ENCODE results near the gene PIGU. TPM values are rescaled to one million over a fixed set of nuclear protein-coding genes. Genes with fewer than 3 reads are reported as not detected.

The PIGU gene
- total and polyA plus RNA-seq, 4 donors, result 6.4 to 10.0 (median 7.2) TPM

DNA sequence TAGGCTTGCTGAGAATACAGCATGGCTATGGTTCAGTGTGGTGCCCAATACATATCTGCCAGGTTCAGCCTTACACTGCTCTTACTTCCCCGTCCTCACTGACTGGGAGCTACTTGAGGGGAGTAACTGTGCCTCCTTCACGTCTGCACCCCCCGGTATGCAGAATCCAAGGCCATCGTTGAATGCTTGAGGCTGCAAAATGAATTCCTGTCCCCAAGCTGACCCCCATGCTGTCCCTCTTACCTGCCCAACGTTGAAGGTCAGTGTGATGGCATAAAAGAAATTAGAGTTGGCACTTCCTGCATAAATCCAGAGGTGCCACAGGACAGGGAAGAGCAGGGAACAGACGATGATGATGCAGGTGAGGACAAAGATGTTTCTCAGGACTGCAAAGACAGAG lies 102.0 kb downstream of the PIGU start (continued):
- TF ChIP-seq HNF4A (conservative IDR thresholded peaks at IDR 0.05), result no peak
- no peak for TF ChIP-seq GABPA (IDR thresholded peaks at IDR 0.05 in 1 of 2, conservative IDR thresholded peaks at IDR 0.05 in 1 of 2)
- no peak for TF ChIP-seq FOXA2 (IDR thresholded peaks at IDR 0.05)
- TF ChIP-seq HNF4G (IDR thresholded peaks at IDR 0.05), result no peak

DNA sequence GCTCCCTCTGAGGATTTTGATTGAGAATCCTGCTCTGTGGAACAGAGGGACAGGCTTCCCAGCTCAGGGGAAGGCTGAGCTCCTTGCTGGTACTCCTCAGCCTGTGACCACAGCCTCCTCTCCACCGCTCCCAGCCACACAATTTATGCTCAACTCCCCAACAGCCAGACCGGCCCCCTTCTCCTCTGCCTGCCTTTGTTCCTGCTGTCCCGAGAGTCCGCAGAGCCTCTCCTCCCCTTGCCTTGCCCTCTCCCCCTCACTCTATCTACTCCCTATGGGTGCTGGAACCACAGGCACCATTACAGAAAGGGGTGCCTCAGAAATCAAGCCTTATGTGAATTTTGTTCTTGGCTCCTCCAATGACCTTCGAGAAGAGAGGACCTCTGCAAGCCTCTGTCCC lies 102.5 kb downstream of the PIGU start:
- TF ChIP-seq, protein P1, sequence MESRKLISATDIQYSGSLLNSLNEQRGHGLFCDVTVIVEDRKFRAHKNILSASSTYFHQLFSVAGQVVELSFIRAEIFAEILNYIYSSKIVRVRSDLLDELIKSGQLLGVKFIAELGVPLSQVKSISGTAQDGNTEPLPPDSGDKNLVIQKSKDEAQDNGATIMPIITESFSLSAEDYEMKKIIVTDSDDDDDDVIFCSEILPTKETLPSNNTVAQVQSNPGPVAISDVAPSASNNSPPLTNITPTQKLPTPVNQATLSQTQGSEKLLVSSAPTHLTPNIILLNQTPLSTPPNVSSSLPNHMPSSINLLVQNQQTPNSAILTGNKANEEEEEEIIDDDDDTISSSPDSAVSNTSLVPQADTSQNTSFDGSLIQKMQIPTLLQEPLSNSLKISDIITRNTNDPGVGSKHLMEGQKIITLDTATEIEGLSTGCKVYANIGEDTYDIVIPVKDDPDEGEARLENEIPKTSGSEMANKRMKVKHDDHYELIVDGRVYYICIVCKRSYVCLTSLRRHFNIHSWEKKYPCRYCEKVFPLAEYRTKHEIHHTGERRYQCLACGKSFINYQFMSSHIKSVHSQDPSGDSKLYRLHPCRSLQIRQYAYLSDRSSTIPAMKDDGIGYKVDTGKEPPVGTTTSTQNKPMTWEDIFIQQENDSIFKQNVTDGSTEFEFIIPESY (IDR thresholded peaks at IDR 0.05), result no peak
- no peak for TF ChIP-seq NR2F2 (IDR thresholded peaks at IDR 0.05)
- TF ChIP-seq, protein P2, sequence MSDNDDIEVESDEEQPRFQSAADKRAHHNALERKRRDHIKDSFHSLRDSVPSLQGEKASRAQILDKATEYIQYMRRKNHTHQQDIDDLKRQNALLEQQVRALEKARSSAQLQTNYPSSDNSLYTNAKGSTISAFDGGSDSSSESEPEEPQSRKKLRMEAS (IDR thresholded peaks at IDR 0.05), result no peak
- no peak for TF ChIP-seq FOXA1 (IDR thresholded peaks at IDR 0.05)
- TF ChIP-seq TAF1 (conservative IDR thresholded peaks at IDR 0.05), result no peak
- no peak for TF ChIP-seq SP1 (IDR thresholded peaks at IDR 0.05)
- no peak for TF ChIP-seq RXRA (IDR thresholded peaks at IDR 0.05)
- no peak for TF ChIP-seq HNF4G (IDR thresholded peaks at IDR 0.05)
- no peak for TF ChIP-seq YY1 (IDR thresholded peaks at IDR 0.05)
- TF ChIP-seq JUND (IDR thresholded peaks at IDR 0.05), result no peak
- H3K27me3 ChIP-seq (ENCODE audit: control insufficient read depth in 4 of 4, insufficient read depth in 4 of 4, low read length in 3 of 4), result no peaks in the 10 kb centered on the region
- no peak overlapping the region for H3K9ac ChIP-seq (ENCODE audit: low read depth in 1 of 2, low read length in 2 of 2)
- over 99% methylated on average over 5 of the region's 5 CpGs for WGBS
- no peak for DNase-seq (ENCODE audit: low spot score)
- H3K9me3 ChIP-seq (ENCODE audit: control insufficient read depth in 4 of 4, low read length in 3 of 4), result no peaks in the 10 kb centered on the region
- H3K4me1 ChIP-seq (ENCODE audit: control insufficient read depth in 4 of 4, insufficient read depth in 4 of 4, low read length in 3 of 4), result no peaks in the 10 kb centered on the region
- peaks cover 0 to 13% (median 0%) of the 10 kb centered on the region in 4 donors for H3K36me3 ChIP-seq (ENCODE audit: control insufficient read depth in 4 of 4, insufficient read depth in 3 of 4, low read depth in 1 of 4, low read length in 3 of 4)
- no peak overlapping the region for H3K27ac ChIP-seq (ENCODE audit: low read depth in 1 of 2, low read length in 2 of 2)
- no peak overlapping the region for H3K4me3 ChIP-seq (ENCODE audit: low read depth in 1 of 3, low read length in 3 of 3)

DNA sequence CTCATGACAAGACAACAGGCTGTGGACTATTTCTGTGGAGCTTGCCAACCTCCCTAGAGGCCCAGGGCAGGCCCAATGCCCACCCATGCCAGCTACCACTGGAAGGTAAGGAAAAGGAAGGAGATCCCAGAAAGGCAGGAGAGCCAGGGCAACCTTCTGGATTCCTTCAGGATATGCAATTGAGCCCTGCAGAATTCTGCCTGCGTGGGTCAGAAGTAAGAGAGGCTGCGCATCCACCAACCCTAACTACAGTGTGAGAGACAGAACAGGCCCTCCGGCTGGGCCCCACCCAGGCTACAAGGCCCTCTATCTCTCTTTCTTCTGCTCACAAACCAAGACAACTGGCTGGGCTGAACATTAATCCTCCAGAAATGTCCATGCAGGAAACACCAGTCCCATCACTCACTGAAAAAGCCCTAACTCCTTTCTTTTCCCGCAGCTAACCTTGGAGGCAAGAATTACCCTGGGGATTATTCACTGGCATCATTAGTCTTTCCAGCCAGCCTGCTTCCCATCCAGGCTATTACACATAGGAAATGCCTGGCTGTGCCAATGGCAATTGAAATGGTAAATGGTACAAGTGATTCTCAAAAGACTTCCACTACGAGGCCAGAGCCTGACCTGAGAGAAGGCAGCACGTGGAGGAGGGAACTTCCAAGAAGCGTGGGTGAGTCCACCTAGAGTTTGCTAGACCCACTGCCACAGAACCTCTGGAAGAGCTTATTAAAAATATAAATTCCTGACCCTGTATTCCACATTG lies 103.2 kb downstream of the PIGU start:
- 96% methylated on average over 7 of the region's 7 CpGs for WGBS
- no peaks in the 10 kb centered on the region for H3K9me3 ChIP-seq (ENCODE audit: control insufficient read depth in 4 of 4, low read length in 3 of 4)
- no peak overlapping the region for H3K4me3 ChIP-seq (ENCODE audit: low read depth in 1 of 3, low read length in 3 of 3)
- no peaks in the 10 kb centered on the region for H3K27me3 ChIP-seq (ENCODE audit: control insufficient read depth in 4 of 4, insufficient read depth in 4 of 4, low read length in 3 of 4)
- TF ChIP-seq JUND (IDR thresholded peaks at IDR 0.05), result no peak
- no peak for TF ChIP-seq YY1 (IDR thresholded peaks at IDR 0.05)
- TF ChIP-seq, protein P3, sequence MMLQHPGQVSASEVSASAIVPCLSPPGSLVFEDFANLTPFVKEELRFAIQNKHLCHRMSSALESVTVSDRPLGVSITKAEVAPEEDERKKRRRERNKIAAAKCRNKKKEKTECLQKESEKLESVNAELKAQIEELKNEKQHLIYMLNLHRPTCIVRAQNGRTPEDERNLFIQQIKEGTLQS (IDR thresholded peaks at IDR 0.05), result no peak
- TF ChIP-seq HNF4A (conservative IDR thresholded peaks at IDR 0.05), result no peak
- TF ChIP-seq, protein P4, sequence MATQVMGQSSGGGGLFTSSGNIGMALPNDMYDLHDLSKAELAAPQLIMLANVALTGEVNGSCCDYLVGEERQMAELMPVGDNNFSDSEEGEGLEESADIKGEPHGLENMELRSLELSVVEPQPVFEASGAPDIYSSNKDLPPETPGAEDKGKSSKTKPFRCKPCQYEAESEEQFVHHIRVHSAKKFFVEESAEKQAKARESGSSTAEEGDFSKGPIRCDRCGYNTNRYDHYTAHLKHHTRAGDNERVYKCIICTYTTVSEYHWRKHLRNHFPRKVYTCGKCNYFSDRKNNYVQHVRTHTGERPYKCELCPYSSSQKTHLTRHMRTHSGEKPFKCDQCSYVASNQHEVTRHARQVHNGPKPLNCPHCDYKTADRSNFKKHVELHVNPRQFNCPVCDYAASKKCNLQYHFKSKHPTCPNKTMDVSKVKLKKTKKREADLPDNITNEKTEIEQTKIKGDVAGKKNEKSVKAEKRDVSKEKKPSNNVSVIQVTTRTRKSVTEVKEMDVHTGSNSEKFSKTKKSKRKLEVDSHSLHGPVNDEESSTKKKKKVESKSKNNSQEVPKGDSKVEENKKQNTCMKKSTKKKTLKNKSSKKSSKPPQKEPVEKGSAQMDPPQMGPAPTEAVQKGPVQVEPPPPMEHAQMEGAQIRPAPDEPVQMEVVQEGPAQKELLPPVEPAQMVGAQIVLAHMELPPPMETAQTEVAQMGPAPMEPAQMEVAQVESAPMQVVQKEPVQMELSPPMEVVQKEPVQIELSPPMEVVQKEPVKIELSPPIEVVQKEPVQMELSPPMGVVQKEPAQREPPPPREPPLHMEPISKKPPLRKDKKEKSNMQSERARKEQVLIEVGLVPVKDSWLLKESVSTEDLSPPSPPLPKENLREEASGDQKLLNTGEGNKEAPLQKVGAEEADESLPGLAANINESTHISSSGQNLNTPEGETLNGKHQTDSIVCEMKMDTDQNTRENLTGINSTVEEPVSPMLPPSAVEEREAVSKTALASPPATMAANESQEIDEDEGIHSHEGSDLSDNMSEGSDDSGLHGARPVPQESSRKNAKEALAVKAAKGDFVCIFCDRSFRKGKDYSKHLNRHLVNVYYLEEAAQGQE (IDR thresholded peaks at IDR 0.05), result no peak
- TF ChIP-seq NR2F2 (IDR thresholded peaks at IDR 0.05), result no peak
- no peak for TF ChIP-seq FOXA2 (IDR thresholded peaks at IDR 0.05)
- TF ChIP-seq, protein P5, sequence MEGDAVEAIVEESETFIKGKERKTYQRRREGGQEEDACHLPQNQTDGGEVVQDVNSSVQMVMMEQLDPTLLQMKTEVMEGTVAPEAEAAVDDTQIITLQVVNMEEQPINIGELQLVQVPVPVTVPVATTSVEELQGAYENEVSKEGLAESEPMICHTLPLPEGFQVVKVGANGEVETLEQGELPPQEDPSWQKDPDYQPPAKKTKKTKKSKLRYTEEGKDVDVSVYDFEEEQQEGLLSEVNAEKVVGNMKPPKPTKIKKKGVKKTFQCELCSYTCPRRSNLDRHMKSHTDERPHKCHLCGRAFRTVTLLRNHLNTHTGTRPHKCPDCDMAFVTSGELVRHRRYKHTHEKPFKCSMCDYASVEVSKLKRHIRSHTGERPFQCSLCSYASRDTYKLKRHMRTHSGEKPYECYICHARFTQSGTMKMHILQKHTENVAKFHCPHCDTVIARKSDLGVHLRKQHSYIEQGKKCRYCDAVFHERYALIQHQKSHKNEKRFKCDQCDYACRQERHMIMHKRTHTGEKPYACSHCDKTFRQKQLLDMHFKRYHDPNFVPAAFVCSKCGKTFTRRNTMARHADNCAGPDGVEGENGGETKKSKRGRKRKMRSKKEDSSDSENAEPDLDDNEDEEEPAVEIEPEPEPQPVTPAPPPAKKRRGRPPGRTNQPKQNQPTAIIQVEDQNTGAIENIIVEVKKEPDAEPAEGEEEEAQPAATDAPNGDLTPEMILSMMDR (IDR thresholded peaks at IDR 0.05; ENCODE audit: low read depth, low read length, missing input control), result no peak
- no peak for TF ChIP-seq FOXA1 (IDR thresholded peaks at IDR 0.05)
- no peak for TF ChIP-seq RXRA (IDR thresholded peaks at IDR 0.05)
- TF ChIP-seq, protein P1 (IDR thresholded peaks at IDR 0.05), result no peak
- TF ChIP-seq HNF4G (IDR thresholded peaks at IDR 0.05), result no peak
- no peak for TF ChIP-seq RAD21 (IDR thresholded peaks at IDR 0.05)
- TF ChIP-seq, protein P2 (IDR thresholded peaks at IDR 0.05), result no peak
- TF ChIP-seq EGR1 (IDR thresholded peaks at IDR 0.05; ENCODE audit: low read depth in 2 of 2), result no peak
- TF ChIP-seq GABPA (IDR thresholded peaks at IDR 0.05 in 1 of 2, conservative IDR thresholded peaks at IDR 0.05 in 1 of 2), result no peak
- TF ChIP-seq SP1 (IDR thresholded peaks at IDR 0.05), result no peak
- TF ChIP-seq TAF1 (conservative IDR thresholded peaks at IDR 0.05), result no peak
- H3K9ac ChIP-seq (ENCODE audit: low read depth in 1 of 2, low read length in 2 of 2), result no peak overlapping the region
- H3K4me1 ChIP-seq (ENCODE audit: control insufficient read depth in 4 of 4, insufficient read depth in 4 of 4, low read length in 3 of 4), result no peaks in the 10 kb centered on the region
- DNase-seq (ENCODE audit: low spot score), result no peak
- no peak overlapping the region for H3K27ac ChIP-seq (ENCODE audit: low read depth in 1 of 2, low read length in 2 of 2)
- H3K36me3 ChIP-seq (ENCODE audit: control insufficient read depth in 4 of 4, insufficient read depth in 3 of 4, low read depth in 1 of 4, low read length in 3 of 4), result peaks cover 0 to 13% (median 0%) of the 10 kb centered on the region in 4 donors
